GM19463 (cell line): ENCODE data around the gene GBA2.

ENCODE experiments used
- ATAC-seq: cut with Tn5 transposase; IDR thresholded peaks from one replicate; pipeline ENCODE4 v1.9.1; 2021; ENCODE audit warnings: mild to moderate bottlenecking, moderate library complexity; ENCODE audit not compliant: unreplicated experiment

GBA2 gene

GRCh38 chr9:35748858-35749514 is at the start of gene GBA2, which contains the start of gene RGP1:
TSS of gene GBA2 (minus strand) at chr9:35749228. CDS start at chr9:35748704, 524 bp downstream.
TSS of gene RGP1 (plus strand) at chr9:35749287. CDS start at chr9:35749756, 469 bp downstream.
- ATAC-seq: peak; percentile 85

- ATAC-seq: no peak
These were observed 48.5 kb upstream of the GBA2 start for GRCh38 chr9:35797311-35798109.

GRCh38 chr9:35795695-35796094 is 46.7 kb upstream of the GBA2 start:
- ATAC-seq: no peak

- no peak for ATAC-seq
These were observed 44.4 kb upstream of the GBA2 start for GRCh38 chr9:35793461-35793860.

GRCh38 chr9:35792826-35793225 is 43.8 kb upstream of the GBA2 start:
- no peak for ATAC-seq

GRCh38 chr9:35792024-35792813 is 43.2 kb upstream of the GBA2 start:
- ATAC-seq: no peak

- ATAC-seq: no peak
These were observed 42.4 kb upstream of the GBA2 start, which contains the start of gene NPR2 for GRCh38 chr9:35791297-35791921. TSS of gene NPR2 (plus strand) at chr9:35791591. CDS start at chr9:35792409, 818 bp downstream.

- no peak for ATAC-seq
These were observed 41.6 kb upstream of the GBA2 start for GRCh38 chr9:35790385-35791296.

GRCh38 chr9:35790025-35790384 is 41.0 kb upstream of the GBA2 start:
- no peak for ATAC-seq

GRCh38 chr9:35789541-35789940 is 40.5 kb upstream of the GBA2 start:
- no peak for ATAC-seq

GRCh38 chr9:35783418-35783817 is 34.4 kb upstream of the GBA2 start:
- no peak for ATAC-seq

- no peak for ATAC-seq
These were observed 32.0 kb upstream of the GBA2 start for GRCh38 chr9:35781066-35781465.

GRCh38 chr9:35778496-35778895 is 29.5 kb upstream of the GBA2 start:
- ATAC-seq: no peak

- no peak for ATAC-seq
These were observed 27.0 kb upstream of the GBA2 start for GRCh38 chr9:35776018-35776417.

GRCh38 chr9:35774907-35775635 is 26.0 kb upstream of the GBA2 start:
- no peak for ATAC-seq

GRCh38 chr9:35771943-35772342 is 22.9 kb upstream of the GBA2 start:
- ATAC-seq: no peak

- no peak for ATAC-seq
These were observed 22.5 kb upstream of the GBA2 start for GRCh38 chr9:35771534-35771933.

GRCh38 chr9:35771075-35771433 is 22.0 kb upstream of the GBA2 start:
- no peak for ATAC-seq

- ATAC-seq: no peak
These were observed 20.7 kb upstream of the GBA2 start for GRCh38 chr9:35769763-35770162.
